Fibroblast of skin of right quadriceps (primary cell): ENCODE results near the gene EEFSEC.

Experiments
- DNase-seq: peaks from one replicate; pipeline ENCODE4 v3.0.0-alpha.2; 2013

EEFSEC gene

GRCh38 chr3:128296469-128297251 is 143.4 kb downstream of the EEFSEC start:
- no peak for DNase-seq

GRCh38 chr3:128297401-128298138 is 144.3 kb downstream of the EEFSEC start:
- peak; percentile 28 for DNase-seq

GRCh38 chr3:128301186-128302023 is 148.1 kb downstream of the EEFSEC start:
- DNase-seq, result no peak

- DNase-seq, result no peak
These were observed 153.2 kb downstream of the EEFSEC start for GRCh38 chr3:128306481-128306880.

GRCh38 chr3:128307029-128307633 is 153.8 kb downstream of the EEFSEC start:
- no peak for DNase-seq

- DNase-seq, result no peak
These were observed 154.6 kb downstream of the EEFSEC start for GRCh38 chr3:128307781-128308469.

GRCh38 chr3:128309026-128309425 is 155.7 kb downstream of the EEFSEC start:
- no peak for DNase-seq

- no peak for DNase-seq
These were observed 157.2 kb downstream of the EEFSEC start for GRCh38 chr3:128310286-128311058.

GRCh38 chr3:128311441-128311844 is 158.2 kb downstream of the EEFSEC start:
- DNase-seq, result no peak

GRCh38 chr3:128312271-128312670 is 159.0 kb downstream of the EEFSEC start:
- DNase-seq, result no peak

- DNase-seq, result no peak
These were observed 159.9 kb downstream of the EEFSEC start for GRCh38 chr3:128313071-128313725.

GRCh38 chr3:128313935-128314334 is 160.7 kb downstream of the EEFSEC start:
- DNase-seq, result no peak

- no peak for DNase-seq
These were observed 162.0 kb downstream of the EEFSEC start for GRCh38 chr3:128315313-128315712.

- DNase-seq, result peak; percentile 28
These were observed 163.2 kb downstream of the EEFSEC start for GRCh38 chr3:128316481-128316891.

- DNase-seq, result no peak
These were observed 163.9 kb downstream of the EEFSEC start for GRCh38 chr3:128317101-128317697.

GRCh38 chr3:128317698-128318231 is 164.5 kb downstream of the EEFSEC start:
- no peak for DNase-seq

- DNase-seq, result no peak
These were observed 165.1 kb downstream of the EEFSEC start for GRCh38 chr3:128318275-128318941.

- no peak for DNase-seq
These were observed 165.8 kb downstream of the EEFSEC start for GRCh38 chr3:128319107-128319506.

GRCh38 chr3:128319741-128320141 is 166.5 kb downstream of the EEFSEC start:
- no peak for DNase-seq
